HepG2 (cell line): ENCODE data around the gene RNASE12. TPM values are rescaled to one million over a fixed set of nuclear protein-coding genes. Genes with fewer than 3 reads are reported as not detected.

Experiments
- CCAR2 ChIP-seq: fragments of 200-400 bp; formaldehyde crosslinking; optimal IDR thresholded peaks from 2 replicates; pipeline ENCODE3; 2018; ENCODE audit warnings: low read depth, mild to moderate bottlenecking, low read length, moderate library complexity
- FOXK2 ChIP-seq: fragments of 450-650 bp; IDR thresholded peaks from 2 replicates; pipeline ENCODE4 v1.6.1; 2016
- HNF4G ChIP-seq, 2 experiments: sonication (generic) in 1 of 2; formaldehyde crosslinking in 1 of 2; IDR thresholded peaks; 2 replicates each; pipeline versions ENCODE4 v1.4.0 to v1.6.1; 2011 to 2020; ENCODE audit warnings: borderline replicate concordance in 2 of 2, low read depth in 2 of 2, mild to moderate bottlenecking in 2 of 2, low read length in 1 of 2, missing genetic modification reagents in 1 of 2, moderate library complexity in 1 of 2
- HOXD1 ChIP-seq: sonication (generic); formaldehyde crosslinking; IDR thresholded peaks from 2 replicates; pipeline ENCODE4 v1.5.0; 2020; ENCODE audit warnings: missing genetic modification reagents
- MBD4 ChIP-seq: IDR thresholded peaks from 2 replicates; pipeline ENCODE4 v1.6.1; 2012; ENCODE audit warnings: low read length, inconsistent platforms, borderline replicate concordance
- TFDP1 ChIP-seq: IDR thresholded peaks from 2 replicates; pipeline ENCODE4 v1.6.1; 2016; ENCODE audit warnings: missing compliant biosample characterization, missing genetic modification reagents, borderline replicate concordance
- TRIM24 ChIP-seq: sonication (generic); formaldehyde crosslinking; IDR thresholded peaks from 2 replicates; pipeline ENCODE4 v1.8.0; 2022; ENCODE audit warnings: mild to moderate bottlenecking, missing genetic modification reagents
- ZFY ChIP-seq: sonication (generic); formaldehyde crosslinking; IDR thresholded peaks from 2 replicates; pipeline ENCODE4 v1.4.0; 2020; ENCODE audit warnings: missing genetic modification reagents
- ZMAT5 ChIP-seq: sonication (generic); formaldehyde crosslinking; IDR thresholded peaks from 2 replicates; pipeline ENCODE4 v1.5.0; 2020; ENCODE audit warnings: mild to moderate bottlenecking, low read depth, missing genetic modification reagents, borderline replicate concordance
- ZNF430 ChIP-seq: sonication (generic); formaldehyde crosslinking; IDR thresholded peaks from 2 replicates; pipeline ENCODE4 v1.9.0; 2021; ENCODE audit warnings: mild to moderate bottlenecking, missing genetic modification reagents
- ZNF501 ChIP-seq: sonication (generic); formaldehyde crosslinking; IDR thresholded peaks from 2 replicates; pipeline ENCODE4 v1.5.1; 2020; ENCODE audit warnings: mild to moderate bottlenecking, moderate library complexity, missing genetic modification reagents
- ZNF510 ChIP-seq: sonication (generic); formaldehyde crosslinking; IDR thresholded peaks from 2 replicates; pipeline ENCODE4 v1.4.0; 2020; ENCODE audit warnings: low read depth, mild to moderate bottlenecking, missing genetic modification reagents
- ZNF577 ChIP-seq: sonication (generic); formaldehyde crosslinking; IDR thresholded peaks from 2 replicates; pipeline ENCODE4 v1.4.0; 2020; ENCODE audit warnings: mild to moderate bottlenecking, low read depth, missing genetic modification reagents, borderline replicate concordance
- ZNF598 ChIP-seq: sonication (generic); formaldehyde crosslinking; IDR thresholded peaks from 2 replicates; pipeline ENCODE4 v1.5.1; 2020; ENCODE audit warnings: mild to moderate bottlenecking, missing genetic modification reagents, borderline replicate concordance
- ZNF713 ChIP-seq: sonication (generic); formaldehyde crosslinking; IDR thresholded peaks from 2 replicates; pipeline ENCODE4 v1.4.0; 2020; ENCODE audit warnings: mild to moderate bottlenecking, missing genetic modification reagents
- polyA plus RNA-seq, 8 experiments: library from polyadenylated mRNA; depleted of rRNA in 3 of 8; stranded (reverse) in 7 of 8; unstranded in 1 of 8; fragments of >200 nt; fragmentation: Illumina TruSeq in 4 of 8; extraction: Trizol in 4 of 8; gene quantifications; 2 replicates each; pipeline versions ENCODE4 v1.2.1 to v1.2.3, GENCODE V29; 2011 to 2016; ENCODE audit warnings: low read depth in 4 of 8, missing spikeins in 1 of 8, mixed read lengths in 1 of 8; ENCODE audit not compliant: insufficient read depth in 1 of 8
- total RNA-seq, 5 experiments: library from RNA; depleted of rRNA; stranded (reverse); fragments of >200 nt; fragmentation: Illumina TruSeq; extraction: Trizol; gene quantifications; 2 replicates each; pipeline ENCODE4 v1.2.3, GENCODE V29; 2016; ENCODE audit warnings: low read depth in 1 of 5
- TF ChIP-seq, protein P1 (sequence below): sonication (generic); formaldehyde crosslinking; IDR thresholded peaks from 2 replicates; pipeline ENCODE4 v1.5.0; 2020; ENCODE audit warnings: mild to moderate bottlenecking, missing genetic modification reagents, borderline replicate concordance
- TF ChIP-seq, protein P2 (sequence below): sonication (generic); formaldehyde crosslinking; IDR thresholded peaks from 2 replicates; pipeline ENCODE4 v1.4.0; 2020; ENCODE audit warnings: missing genetic modification reagents

Gene RNASE12
- total and polyA plus RNA-seq, 2 of the 13 experiments (the other 11 are each of a cell fraction or from before 2014, with no cell fraction given), result not detected

DNA sequence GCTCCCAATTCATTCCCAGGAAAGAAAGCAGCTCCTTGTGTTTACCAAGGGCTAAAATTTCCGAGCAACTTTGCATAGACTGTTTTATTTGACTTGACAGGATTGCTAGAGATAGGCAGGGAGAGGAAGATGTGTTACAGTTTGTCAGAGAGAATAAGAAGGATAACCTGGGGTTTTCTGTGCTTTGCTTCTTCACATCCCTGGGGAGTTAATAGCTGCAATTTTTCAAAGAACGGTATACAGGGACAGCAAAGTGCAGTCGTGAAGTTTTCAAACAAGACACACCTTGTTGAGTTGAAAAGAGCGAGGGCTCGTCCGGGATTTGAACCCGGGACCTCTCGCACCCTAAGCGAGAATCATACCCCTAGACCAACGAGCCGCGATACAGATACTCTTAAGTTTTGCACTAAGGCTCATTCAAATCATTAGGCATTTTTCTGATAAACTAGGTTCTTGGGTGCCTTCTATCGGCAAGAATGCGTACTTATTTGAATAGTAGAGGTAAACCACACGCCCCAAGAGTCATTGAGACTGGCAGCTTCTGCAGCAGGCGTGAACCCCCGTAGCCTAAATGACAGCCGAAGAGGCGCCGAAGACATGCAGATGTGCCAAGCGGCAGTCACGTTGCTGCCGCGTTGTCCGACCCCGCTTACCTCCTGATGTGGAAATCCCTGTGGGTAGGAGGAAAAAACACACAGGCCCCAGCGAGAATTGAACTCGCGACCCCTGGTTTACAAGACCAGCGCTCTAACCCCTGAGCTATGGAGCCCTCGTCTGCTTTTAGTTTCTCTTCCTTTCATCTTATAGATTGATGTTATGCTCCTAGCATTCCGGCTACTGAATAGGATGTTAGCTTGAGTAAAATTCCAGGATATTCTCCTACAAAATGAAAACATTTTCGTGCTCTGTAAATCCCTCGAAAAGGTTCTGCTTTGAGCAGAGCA is 22.2 kb upstream of the RNASE12 start (continued):
- TF ChIP-seq, protein P1, sequence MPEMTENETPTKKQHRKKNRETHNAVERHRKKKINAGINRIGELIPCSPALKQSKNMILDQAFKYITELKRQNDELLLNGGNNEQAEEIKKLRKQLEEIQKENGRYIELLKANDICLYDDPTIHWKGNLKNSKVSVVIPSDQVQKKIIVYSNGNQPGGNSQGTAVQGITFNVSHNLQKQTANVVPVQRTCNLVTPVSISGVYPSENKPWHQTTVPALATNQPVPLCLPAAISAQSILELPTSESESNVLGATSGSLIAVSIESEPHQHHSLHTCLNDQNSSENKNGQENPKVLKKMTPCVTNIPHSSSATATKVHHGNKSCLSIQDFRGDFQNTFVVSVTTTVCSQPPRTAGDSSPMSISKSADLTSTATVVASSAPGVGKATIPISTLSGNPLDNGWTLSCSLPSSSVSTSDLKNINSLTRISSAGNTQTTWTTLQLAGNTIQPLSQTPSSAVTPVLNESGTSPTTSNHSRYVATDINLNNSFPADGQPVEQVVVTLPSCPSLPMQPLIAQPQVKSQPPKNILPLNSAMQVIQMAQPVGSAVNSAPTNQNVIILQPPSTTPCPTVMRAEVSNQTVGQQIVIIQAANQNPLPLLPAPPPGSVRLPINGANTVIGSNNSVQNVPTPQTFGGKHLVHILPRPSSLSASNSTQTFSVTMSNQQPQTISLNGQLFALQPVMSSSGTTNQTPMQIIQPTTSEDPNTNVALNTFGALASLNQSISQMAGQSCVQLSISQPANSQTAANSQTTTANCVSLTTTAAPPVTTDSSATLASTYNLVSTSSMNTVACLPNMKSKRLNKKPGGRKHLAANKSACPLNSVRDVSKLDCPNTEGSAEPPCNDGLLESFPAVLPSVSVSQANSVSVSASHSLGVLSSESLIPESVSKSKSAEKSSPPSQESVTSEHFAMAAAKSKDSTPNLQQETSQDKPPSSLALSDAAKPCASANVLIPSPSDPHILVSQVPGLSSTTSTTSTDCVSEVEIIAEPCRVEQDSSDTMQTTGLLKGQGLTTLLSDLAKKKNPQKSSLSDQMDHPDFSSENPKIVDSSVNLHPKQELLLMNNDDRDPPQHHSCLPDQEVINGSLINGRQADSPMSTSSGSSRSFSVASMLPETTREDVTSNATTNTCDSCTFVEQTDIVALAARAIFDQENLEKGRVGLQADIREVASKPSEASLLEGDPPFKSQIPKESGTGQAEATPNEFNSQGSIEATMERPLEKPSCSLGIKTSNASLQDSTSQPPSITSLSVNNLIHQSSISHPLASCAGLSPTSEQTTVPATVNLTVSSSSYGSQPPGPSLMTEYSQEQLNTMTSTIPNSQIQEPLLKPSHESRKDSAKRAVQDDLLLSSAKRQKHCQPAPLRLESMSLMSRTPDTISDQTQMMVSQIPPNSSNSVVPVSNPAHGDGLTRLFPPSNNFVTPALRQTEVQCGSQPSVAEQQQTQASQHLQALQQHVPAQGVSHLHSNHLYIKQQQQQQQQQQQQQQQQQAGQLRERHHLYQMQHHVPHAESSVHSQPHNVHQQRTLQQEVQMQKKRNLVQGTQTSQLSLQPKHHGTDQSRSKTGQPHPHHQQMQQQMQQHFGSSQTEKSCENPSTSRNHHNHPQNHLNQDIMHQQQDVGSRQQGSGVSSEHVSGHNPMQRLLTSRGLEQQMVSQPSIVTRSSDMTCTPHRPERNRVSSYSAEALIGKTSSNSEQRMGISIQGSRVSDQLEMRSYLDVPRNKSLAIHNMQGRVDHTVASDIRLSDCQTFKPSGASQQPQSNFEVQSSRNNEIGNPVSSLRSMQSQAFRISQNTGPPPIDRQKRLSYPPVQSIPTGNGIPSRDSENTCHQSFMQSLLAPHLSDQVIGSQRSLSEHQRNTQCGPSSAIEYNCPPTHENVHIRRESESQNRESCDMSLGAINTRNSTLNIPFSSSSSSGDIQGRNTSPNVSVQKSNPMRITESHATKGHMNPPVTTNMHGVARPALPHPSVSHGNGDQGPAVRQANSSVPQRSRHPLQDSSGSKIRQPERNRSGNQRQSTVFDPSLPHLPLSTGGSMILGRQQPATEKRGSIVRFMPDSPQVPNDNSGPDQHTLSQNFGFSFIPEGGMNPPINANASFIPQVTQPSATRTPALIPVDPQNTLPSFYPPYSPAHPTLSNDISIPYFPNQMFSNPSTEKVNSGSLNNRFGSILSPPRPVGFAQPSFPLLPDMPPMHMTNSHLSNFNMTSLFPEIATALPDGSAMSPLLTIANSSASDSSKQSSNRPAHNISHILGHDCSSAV (CRISPR knock-in tag), result no peak
- TF ChIP-seq ZNF430 (CRISPR knock-in tag), result peak; percentile 85; the same call in 1 of the 2 replicates
- peak; percentile 29 for TF ChIP-seq CCAR2
- no peak for TF ChIP-seq ZNF713 (CRISPR knock-in tag)
- TF ChIP-seq ZFY (CRISPR knock-in tag), result peak; percentile 66
- no peak for TF ChIP-seq ZNF510 (CRISPR knock-in tag)
- TF ChIP-seq HOXD1, result peak; percentile 87
- TF ChIP-seq, protein P2, sequence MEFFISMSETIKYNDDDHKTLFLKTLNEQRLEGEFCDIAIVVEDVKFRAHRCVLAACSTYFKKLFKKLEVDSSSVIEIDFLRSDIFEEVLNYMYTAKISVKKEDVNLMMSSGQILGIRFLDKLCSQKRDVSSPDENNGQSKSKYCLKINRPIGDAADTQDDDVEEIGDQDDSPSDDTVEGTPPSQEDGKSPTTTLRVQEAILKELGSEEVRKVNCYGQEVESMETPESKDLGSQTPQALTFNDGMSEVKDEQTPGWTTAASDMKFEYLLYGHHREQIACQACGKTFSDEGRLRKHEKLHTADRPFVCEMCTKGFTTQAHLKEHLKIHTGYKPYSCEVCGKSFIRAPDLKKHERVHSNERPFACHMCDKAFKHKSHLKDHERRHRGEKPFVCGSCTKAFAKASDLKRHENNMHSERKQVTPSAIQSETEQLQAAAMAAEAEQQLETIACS (CRISPR knock-in tag), result peak; percentile 34; the same call in 1 of the 2 replicates
- peak; percentile 97; the same call in 1 of the 2 replicates for TF ChIP-seq ZNF598 (CRISPR knock-in tag)
- no peak; the same call in 1 of the 2 replicates for TF ChIP-seq HNF4G (IDR thresholded peaks at IDR 0.05; ENCODE audit: borderline replicate concordance, low read depth, low read length)
- TF ChIP-seq HNF4G (CRISPR knock-in tag; IDR thresholded peaks at IDR 0.05; ENCODE audit: borderline replicate concordance, low read depth), result no peak; the same call in 1 of the 2 replicates
- peak; percentile 80; the same call in 1 of the 2 replicates for TF ChIP-seq TFDP1 (CRISPR knock-in tag)
- peak; percentile 67 for TF ChIP-seq FOXK2
- no peak for TF ChIP-seq TRIM24 (CRISPR knock-in tag)
- no peak for TF ChIP-seq ZNF577 (CRISPR knock-in tag)
- peak; percentile 99 for TF ChIP-seq ZNF501
- no peak for TF ChIP-seq ZMAT5
- peak; percentile 53; the same call in 1 of the 2 replicates for TF ChIP-seq MBD4
